Psoas muscle (tissue), 8 donors: ENCODE measurements around the gene TTLL12. TPM values are rescaled to one million over a fixed set of nuclear protein-coding genes. Genes with fewer than 3 reads are reported as not detected.

Experiments used
- ATAC-seq, 4 donors: fragments of 200-7000 bp; cut with Tn5 transposase; one replicate each; pipeline ENCODE4 v1.9.1; 2020; ENCODE audit warnings: moderate library complexity in 3 of 4, mild to moderate bottlenecking in 2 of 4
- DNase-seq, 2 donors: peaks; one replicate each; pipeline ENCODE4 v3.0.0-alpha.2; 2020
- H3K27ac ChIP-seq: fragments of 200-600 bp; one replicate; pipeline ENCODE4 v1.8.0; 2022
- H3K27me3 ChIP-seq, 3 donors: fragments of 200-600 bp in 1 of 3; one replicate each; pipeline versions ENCODE4 v1.6.1 to v1.8.0; 2013 to 2022; ENCODE audit warnings: low read length in 2 of 3, mild to moderate bottlenecking in 2 of 3, moderate library complexity in 1 of 3; ENCODE audit not compliant: insufficient read depth in 3 of 3
- H3K36me3 ChIP-seq, 2 donors: fragments of 200-600 bp in 1 of 2; one replicate each; pipeline versions ENCODE4 v1.6.1 to v1.8.0; 2013 to 2022; ENCODE audit warnings: low read depth in 1 of 2, mild to moderate bottlenecking in 1 of 2, moderate library complexity in 1 of 2; ENCODE audit not compliant: insufficient read depth in 1 of 2
- H3K4me1 ChIP-seq: fragments of 200-600 bp; one replicate; pipeline ENCODE4 v1.8.0; 2022
- H3K4me3 ChIP-seq: fragments of 200-600 bp; one replicate; pipeline ENCODE4 v1.8.0; 2022; ENCODE audit warnings: mild to moderate bottlenecking
- H3K9me3 ChIP-seq: fragments of 200-600 bp; one replicate; pipeline ENCODE4 v1.8.0; 2022
- WGBS, 3 donors: extraction: QIAGEN DNeasy Blood & Tissue Kit; methylation state at CpG; one replicate each; pipeline versions ENCODE4 v1.1.6 to v1.1.7; 2013; 5-methylcytosine and 5-hydroxymethylcytosine counted together
- intact Hi-C, 2 donors: fragments of 100-400 bp; cut with DNase I; formaldehyde crosslinking; loops; one replicate each; pipeline versions ENCODE4 v1.11.0 to v1.14.2; 2022
- polyA plus RNA-seq, 3 donors: library from polyadenylated mRNA; stranded (reverse); fragments of 200-250 nt; gene quantifications; one replicate each; pipeline ENCODE4 v1.2.3, GENCODE V29; 2013
- total RNA-seq, 4 donors: library from RNA; stranded (reverse); fragmentation: NEBNext Ultra II Directional in 2 of 4; extraction: Animal tissue kit (Norgen Biotek cat#: 25700) in 2 of 4; gene quantifications; one replicate each; pipeline versions ENCODE4 v1.2.1 to v1.2.4, GENCODE V29; 2021 to 2023
- TF ChIP-seq, protein P1 (sequence below): fragments of 200-600 bp; IDR thresholded peaks from one replicate; pipeline ENCODE4 v1.8.0; 2022; ENCODE audit warnings: antibody characterized with exemption
- donor health status: healthy with polysubstance abuse.
- donor health status: DM: no; HTN: no; CAD: no; lungs with moderate emphysema.
- donor health status: Bipolar disorder and iron deficiency.
- donor health status: healthy.
- donor health status: DM: yes; HTN: yes; CAD: no.
- donor health status: DM: no; HTN: no; CAD: no.
- donor health status: DM: no; HTN: no; CAD: no.
- donor health status: DM: yes; HTN: yes; CAD: no.

Gene TTLL12
- total and polyA plus RNA-seq, 7 donors, result 9.9 to 20.7 (median 13.7) TPM

DNA sequence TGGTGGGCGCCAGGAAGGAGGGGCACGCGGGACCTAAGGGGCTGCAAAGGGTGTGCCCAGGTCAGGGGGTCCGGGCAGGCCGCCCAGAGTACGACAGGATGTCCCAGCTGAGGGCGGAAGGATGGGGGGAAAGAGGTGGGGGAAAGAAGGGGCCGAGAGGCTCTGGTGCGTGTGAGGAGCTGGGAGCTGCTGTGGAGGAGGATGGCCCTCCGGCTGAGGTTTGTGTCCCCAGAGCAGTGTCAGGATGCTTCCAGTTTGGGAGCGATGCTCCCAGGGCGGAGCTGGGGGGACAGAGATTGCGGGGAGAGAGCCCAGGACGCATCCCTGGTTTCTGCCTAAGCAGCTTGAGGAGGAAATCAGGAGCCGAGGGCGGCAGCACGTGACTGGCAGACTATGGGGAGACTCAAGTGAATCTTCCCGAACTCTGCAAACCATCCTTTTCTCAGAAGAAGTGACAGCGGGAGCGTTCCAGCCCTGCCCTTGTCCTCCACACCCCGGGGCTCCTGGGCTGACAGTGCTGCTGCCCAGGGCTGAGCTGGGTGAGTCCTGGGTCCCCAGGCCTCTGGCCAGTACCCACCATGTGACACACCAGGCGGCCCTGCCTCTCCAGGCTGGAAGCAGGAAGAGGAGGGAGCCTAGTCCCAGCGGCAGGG, 19.7 kb upstream of the TTLL12 start:
- peak in 1 of 2 donors; percentile 9 for DNase-seq
- intact Hi-C loops, result no loop called here
- H3K4me3 ChIP-seq, result no peak overlapping the region
- H3K9me3 ChIP-seq, result no peaks in the 10 kb centered on the region
- H3K36me3 ChIP-seq, result no peaks in the 10 kb centered on the region
- 51 to 55% (median 51%) methylated on average over 22 to 23 of the region's 23 CpGs for WGBS, 3 donors
- H3K27me3 ChIP-seq, result peaks cover 0 to 10% (median 8%) of the 10 kb centered on the region in 3 donors
- no peaks in the 10 kb centered on the region for H3K4me1 ChIP-seq
- TF ChIP-seq, protein P1, sequence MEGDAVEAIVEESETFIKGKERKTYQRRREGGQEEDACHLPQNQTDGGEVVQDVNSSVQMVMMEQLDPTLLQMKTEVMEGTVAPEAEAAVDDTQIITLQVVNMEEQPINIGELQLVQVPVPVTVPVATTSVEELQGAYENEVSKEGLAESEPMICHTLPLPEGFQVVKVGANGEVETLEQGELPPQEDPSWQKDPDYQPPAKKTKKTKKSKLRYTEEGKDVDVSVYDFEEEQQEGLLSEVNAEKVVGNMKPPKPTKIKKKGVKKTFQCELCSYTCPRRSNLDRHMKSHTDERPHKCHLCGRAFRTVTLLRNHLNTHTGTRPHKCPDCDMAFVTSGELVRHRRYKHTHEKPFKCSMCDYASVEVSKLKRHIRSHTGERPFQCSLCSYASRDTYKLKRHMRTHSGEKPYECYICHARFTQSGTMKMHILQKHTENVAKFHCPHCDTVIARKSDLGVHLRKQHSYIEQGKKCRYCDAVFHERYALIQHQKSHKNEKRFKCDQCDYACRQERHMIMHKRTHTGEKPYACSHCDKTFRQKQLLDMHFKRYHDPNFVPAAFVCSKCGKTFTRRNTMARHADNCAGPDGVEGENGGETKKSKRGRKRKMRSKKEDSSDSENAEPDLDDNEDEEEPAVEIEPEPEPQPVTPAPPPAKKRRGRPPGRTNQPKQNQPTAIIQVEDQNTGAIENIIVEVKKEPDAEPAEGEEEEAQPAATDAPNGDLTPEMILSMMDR, result no peak
- no peak overlapping the region for H3K27ac ChIP-seq
- ATAC-seq, result no peak

DNA sequence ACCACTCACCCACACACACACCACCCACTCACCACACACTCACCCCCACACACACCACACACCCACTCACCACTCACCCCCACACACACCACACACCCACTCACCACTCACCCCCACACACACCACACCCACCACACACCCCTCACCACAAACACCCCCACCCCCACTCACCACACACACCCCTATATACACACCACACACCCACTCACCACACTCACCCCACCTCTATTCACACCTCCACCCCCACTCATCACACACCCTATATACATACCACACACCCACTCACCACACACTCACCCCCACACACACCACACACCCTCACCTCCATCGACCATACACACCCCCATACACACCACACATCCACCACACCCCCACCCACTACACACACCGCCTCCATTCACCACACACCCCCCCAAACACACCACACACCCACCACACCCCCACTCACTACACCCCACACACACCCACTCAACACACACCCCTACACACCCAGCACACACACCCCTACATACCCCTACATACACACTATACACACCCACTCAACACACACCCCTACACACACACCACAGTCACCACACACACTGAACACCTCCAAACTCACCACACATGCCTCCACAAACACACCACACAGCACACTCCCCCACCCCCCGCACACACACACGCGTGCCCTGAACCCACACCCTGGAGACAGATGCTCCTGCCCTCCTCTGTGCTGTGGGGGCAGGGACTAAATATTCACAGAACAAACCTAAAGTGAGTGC, 19.0 kb upstream of the TTLL12 start:
- Histone ChIP-seq H3K9me3 (no peaks in the 10 kb centered on the region), H3K27ac (no peak overlapping the region), H3K4me3 (no peak overlapping the region), H3K36me3 (no peaks in the 10 kb centered on the region), H3K4me1 (no peaks in the 10 kb centered on the region), H3K27me3 (peaks cover 0 to 10% (median 8%) of the 10 kb centered on the region in 3 donors)
- DNase-seq (no peak), ATAC-seq (no peak)
- 65 to 78% (median 72%) methylated on average over 5 of the region's 5 CpGs for WGBS, 3 donors
- TF ChIP-seq, protein P1, result no peak
- intact Hi-C loops, result no loop called here

DNA sequence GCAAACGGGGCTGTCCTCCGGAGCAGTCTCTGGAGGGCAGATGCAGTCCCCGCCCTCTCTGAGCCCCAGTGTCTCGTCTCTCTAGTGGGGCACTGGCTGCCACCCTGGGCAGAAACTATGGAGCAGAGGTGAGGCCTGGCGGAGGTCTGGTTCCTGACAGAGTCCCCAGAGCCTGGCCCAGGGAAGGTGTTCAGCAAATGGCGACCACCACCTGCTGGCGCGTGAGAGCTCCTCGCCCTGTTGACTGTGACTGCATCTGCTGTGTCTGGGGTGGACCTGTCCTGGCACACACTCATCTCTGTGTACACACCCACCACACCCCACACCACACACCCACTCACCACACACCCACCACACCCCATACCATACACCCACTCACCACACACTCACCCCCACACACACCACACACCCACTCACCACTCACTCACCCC, 18.3 kb upstream of the TTLL12 start:
- no peaks in the 10 kb centered on the region for H3K4me1 ChIP-seq
- no peaks in the 10 kb centered on the region for H3K9me3 ChIP-seq
- peaks cover 0 to 14% (median 8%) of the 10 kb centered on the region in 3 donors for H3K27me3 ChIP-seq
- H3K4me3 ChIP-seq, result no peak overlapping the region
- H3K36me3 ChIP-seq, result no peaks in the 10 kb centered on the region
- no peak overlapping the region for H3K27ac ChIP-seq
- 74 to 76% (median 74%) methylated on average over 6 to 9 of the region's 9 CpGs for WGBS, 3 donors
- DNase-seq (no peak), ATAC-seq (no peak)
- TF ChIP-seq, protein P1, result no peak
- intact Hi-C loops, result no loop called here

DNA sequence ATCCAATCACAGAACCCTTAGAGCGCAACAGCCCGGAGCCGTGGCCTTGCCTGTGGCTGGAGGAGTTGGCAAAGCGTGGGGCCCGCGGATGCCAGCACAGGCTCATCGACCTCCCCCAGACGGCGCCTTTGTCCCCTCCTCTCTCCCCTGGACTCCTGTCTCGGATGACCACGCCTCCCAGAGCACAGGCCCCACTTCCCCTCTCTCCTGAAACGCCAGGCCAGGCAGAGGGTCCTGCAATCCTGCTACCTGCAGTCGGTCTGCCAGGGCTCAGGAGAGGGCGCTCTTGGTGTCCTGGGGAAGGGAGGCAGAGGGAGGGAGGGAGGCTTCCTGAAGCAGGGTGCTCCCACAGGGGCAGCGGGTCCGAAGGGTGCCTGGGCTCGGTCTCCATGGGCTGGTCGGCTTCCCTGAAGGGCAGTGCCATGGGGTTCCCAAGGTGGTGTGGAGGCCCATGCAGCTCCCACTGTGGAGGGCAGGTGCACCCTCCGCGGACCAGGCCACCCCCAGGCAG, 16.6 kb upstream of the TTLL12 start:
- ATAC-seq (no peak), DNase-seq (peak; percentile 14 to 38)
- Histone ChIP-seq H3K9me3 (no peaks in the 10 kb centered on the region), H3K4me1 (no peaks in the 10 kb centered on the region), H3K36me3 (no peaks in the 10 kb centered on the region), H3K27ac (no peak overlapping the region), H3K4me3 (no peak overlapping the region), H3K27me3 (peaks cover 0 to 18% (median 8%) of the 10 kb centered on the region in 3 donors)
- intact Hi-C loops, result no loop called here
- TF ChIP-seq, protein P1, result no peak
- WGBS, 3 donors, result 64 to 71% (median 67%) methylated on average over 19 to 20 of the region's 20 CpGs
